HG02840 (cell line): ENCODE measurements around the gene PPP2R5D.

Source experiments
- ATAC-seq: cut with Tn5 transposase; IDR thresholded peaks from one replicate; pipeline ENCODE4 v1.9.1; 2021; ENCODE audit warnings: mild to moderate bottlenecking, moderate library complexity, moderate number of reproducible peaks; ENCODE audit not compliant: unreplicated experiment, low FRiP score

PPP2R5D gene

GRCh38 chr6:43053545-43054205 lies 69.3 kb downstream of the PPP2R5D start, which contains the start of gene CUL7:
Gene CUL7 (minus strand): TSS chr6:43053851. CDS start chr6:43052788, 1,063 bp downstream.
- peak; percentile 71 for ATAC-seq

GRCh38 chr6:43054206-43054943 lies 70.0 kb downstream of the PPP2R5D start:
- no peak for ATAC-seq

- no peak for ATAC-seq
Observed at GRCh38 chr6:43055966-43056365, 71.6 kb downstream of the PPP2R5D start.

- no peak for ATAC-seq
Observed at GRCh38 chr6:43058531-43058930, 74.2 kb downstream of the PPP2R5D start.

- peak; percentile 88 for ATAC-seq
Observed at GRCh38 chr6:43059168-43060033, 75.0 kb downstream of the PPP2R5D start, which contains the start of the genes KLC4 and MRPL2. Gene KLC4 (plus strand): TSS chr6:43059631. CDS start chr6:43061336, 1,705 bp downstream. Gene MRPL2 (minus strand): TSS chr6:43059434. CDS start chr6:43059381, 53 bp downstream.

GRCh38 chr6:43060034-43060754 lies 75.8 kb downstream of the PPP2R5D start:
- ATAC-seq: no peak

- ATAC-seq: no peak
Observed at GRCh38 chr6:43060755-43061633, 76.6 kb downstream of the PPP2R5D start.

GRCh38 chr6:43061861-43062260 lies 77.5 kb downstream of the PPP2R5D start:
- ATAC-seq: no peak
